GM23338 (cell line): ENCODE results near the gene CRMP1. TPM values are rescaled to one million over a fixed set of nuclear protein-coding genes. Genes with fewer than 3 reads are reported as not detected.

ENCODE experiments used
- ATAC-seq: fragments of 200-7000 bp; cut with Tn5 transposase; 3 replicates; pipeline ENCODE4 v1.9.1; 2020
- DNase-seq: peaks from one replicate; pipeline ENCODE4 v3.0.0-alpha.2; 2015; ENCODE audit warnings: low spot score
- H2AFZ ChIP-seq: fragments of 200-600 bp; sonication (generic); 2 replicates; pipeline ENCODE4 v1.8.0; 2016; ENCODE audit warnings: antibody characterized with exemption, mild to moderate bottlenecking, moderate library complexity
- H3F3A ChIP-seq: fragments of 200-600 bp; sonication (generic); replicated peaks from 2 replicates; pipeline ENCODE4 v1.8.0; 2017; ENCODE audit warnings: antibody characterized with exemption, mixed run types, low read depth
- H3K27ac ChIP-seq: fragments of 200-600 bp; sonication (generic); 2 replicates; pipeline ENCODE4 v1.6.1; 2016; ENCODE audit warnings: low read depth
- H3K27me3 ChIP-seq: fragments of 200-600 bp; sonication (generic); 2 replicates; pipeline ENCODE4 v1.8.0; 2016; ENCODE audit warnings: mild to moderate bottlenecking, mixed run types, moderate library complexity; ENCODE audit not compliant: insufficient read depth
- H3K36me3 ChIP-seq: fragments of 200-600 bp; sonication (generic); 2 replicates; pipeline ENCODE4 v1.8.0; 2016; ENCODE audit warnings: mild to moderate bottlenecking; ENCODE audit not compliant: insufficient read depth
- H3K4me1 ChIP-seq: fragments of 200-600 bp; sonication (generic); 2 replicates; pipeline ENCODE4 v1.8.0; 2016; ENCODE audit warnings: mild to moderate bottlenecking, moderate library complexity; ENCODE audit not compliant: insufficient read depth
- H3K4me2 ChIP-seq: fragments of 200-600 bp; sonication (generic); 2 replicates; pipeline ENCODE4 v1.7.1; 2017; ENCODE audit warnings: mixed run types
- H3K4me3 ChIP-seq: fragments of 200-600 bp; sonication (generic); 2 replicates; pipeline ENCODE4 v1.6.1; 2016; ENCODE audit warnings: mixed run types
- H3K79me2 ChIP-seq: fragments of 200-600 bp; sonication (generic); replicated peaks from 2 replicates; pipeline ENCODE4 v1.8.0; 2017; ENCODE audit warnings: mild to moderate bottlenecking; ENCODE audit not compliant: insufficient read depth
- H3K9me2 ChIP-seq: fragments of 200-600 bp; sonication (generic); 2 replicates; pipeline ENCODE4 v1.8.0; 2017; ENCODE audit not compliant: insufficient read depth
- H4K20me1 ChIP-seq: fragments of 200-600 bp; sonication (generic); replicated peaks from 2 replicates; pipeline ENCODE4 v1.8.0; 2017; ENCODE audit warnings: mild to moderate bottlenecking; ENCODE audit not compliant: insufficient read depth
- H3K27ac Mint-ChIP-seq: 2 replicates; pipeline ENCODE4 v1.8.0; 2020; ENCODE audit warnings: inconsistent platforms, mild to moderate bottlenecking, moderate library complexity, mixed read lengths
- H3K27me3 Mint-ChIP-seq: 3 replicates; pipeline ENCODE4 v1.8.0; 2022; ENCODE audit warnings: low read depth, mild to moderate bottlenecking, moderate library complexity, mixed read lengths, inconsistent platforms; ENCODE audit not compliant: insufficient read depth, poor library complexity
- H3K36me3 Mint-ChIP-seq: 3 replicates; pipeline ENCODE4 v1.8.0; 2021; ENCODE audit warnings: low read depth, mild to moderate bottlenecking, inconsistent platforms, moderate library complexity, mixed read lengths
- H3K4me1 Mint-ChIP-seq: 3 replicates; pipeline ENCODE4 v1.8.0; 2020; ENCODE audit warnings: mild to moderate bottlenecking, inconsistent platforms, mixed read lengths
- H3K4me3 Mint-ChIP-seq: 3 replicates; pipeline ENCODE4 v1.8.0; 2021; ENCODE audit warnings: moderate library complexity, mild to moderate bottlenecking, inconsistent platforms, mixed read lengths
- H3K9me3 Mint-ChIP-seq: 3 replicates; pipeline ENCODE4 v1.8.0; 2020; ENCODE audit warnings: moderate library complexity, mild to moderate bottlenecking, inconsistent platforms, mixed read lengths
- CREB1 ChIP-seq: fragments of 250-450 bp; sonication (Bioruptor Pico); IDR thresholded peaks from 2 replicates; pipeline ENCODE4 v1.5.0; 2020; ENCODE audit warnings: low read depth, mild to moderate bottlenecking, moderate library complexity
- EZH2 ChIP-seq: fragments of 200-600 bp; sonication (generic); IDR thresholded peaks from one replicate; pipeline ENCODE4 v1.8.0; 2017; ENCODE audit warnings: antibody characterized with exemption, mild to moderate bottlenecking, low read depth; ENCODE audit not compliant: unreplicated experiment
- EZH2phosphoT487 ChIP-seq: fragments of 200-600 bp; sonication (generic); IDR thresholded peaks from one replicate; pipeline ENCODE4 v1.8.1; 2018; ENCODE audit warnings: antibody characterized with exemption; ENCODE audit not compliant: unreplicated experiment
- JUNB ChIP-seq: IDR thresholded peaks from one replicate; pipeline ENCODE4 v1.6.1; 2016; ENCODE audit warnings: antibody characterized with exemption; ENCODE audit not compliant: unreplicated experiment
- NANOG ChIP-seq: IDR thresholded peaks from 2 replicates; pipeline ENCODE4 v1.6.1; 2016; ENCODE audit warnings: antibody characterized with exemption, borderline replicate concordance
- POLR2AphosphoS5 ChIP-seq: IDR thresholded peaks from 2 replicates; pipeline ENCODE4 v1.6.1; 2016; ENCODE audit warnings: antibody characterized with exemption, low read depth
- STAT1 ChIP-seq: IDR thresholded peaks from one replicate; pipeline ENCODE4 v1.6.1; 2016; ENCODE audit warnings: antibody characterized with exemption; ENCODE audit not compliant: unreplicated experiment
- polyA plus RNA-seq: library from polyadenylated mRNA; unstranded; fragments of >200 nt; fragmentation: Nextera tagmentation; extraction: Ambion mirVana; gene quantifications from 2 replicates; pipeline ENCODE4 v1.2.1, GENCODE V29; 2016
- total RNA-seq: library from RNA; depleted of rRNA; stranded (reverse); fragments of >200 nt; shearing (Covaris generic); gene quantifications from 2 replicates; pipeline ENCODE4 v1.2.3, GENCODE V29; 2014
- TF ChIP-seq, protein P1 (sequence below), 2 experiments: fragments of 200-600 bp in 1 of 2; sonication (generic) in 1 of 2; conservative IDR thresholded peaks; 2 replicates each; pipeline versions ENCODE4 v1.5.1 to v1.6.1; 2016 to 2017; ENCODE audit warnings: antibody characterized with exemption in 2 of 2, low read depth in 2 of 2, mild to moderate bottlenecking in 2 of 2, moderate library complexity in 1 of 2
- TF ChIP-seq, protein P2 (sequence below): IDR thresholded peaks from 2 replicates; pipeline ENCODE4 v1.6.1; 2016; ENCODE audit warnings: antibody characterized with exemption
- TF ChIP-seq, protein P3 (sequence below): fragments of 250-450 bp; sonication (Bioruptor Pico); IDR thresholded peaks from 2 replicates; pipeline ENCODE4 v1.5.0; 2020; ENCODE audit warnings: mild to moderate bottlenecking, moderate library complexity

CRMP1 gene
- total and polyA plus RNA-seq, 2 experiments from 2014 or later, result 52.7 to 146 TPM

DNA sequence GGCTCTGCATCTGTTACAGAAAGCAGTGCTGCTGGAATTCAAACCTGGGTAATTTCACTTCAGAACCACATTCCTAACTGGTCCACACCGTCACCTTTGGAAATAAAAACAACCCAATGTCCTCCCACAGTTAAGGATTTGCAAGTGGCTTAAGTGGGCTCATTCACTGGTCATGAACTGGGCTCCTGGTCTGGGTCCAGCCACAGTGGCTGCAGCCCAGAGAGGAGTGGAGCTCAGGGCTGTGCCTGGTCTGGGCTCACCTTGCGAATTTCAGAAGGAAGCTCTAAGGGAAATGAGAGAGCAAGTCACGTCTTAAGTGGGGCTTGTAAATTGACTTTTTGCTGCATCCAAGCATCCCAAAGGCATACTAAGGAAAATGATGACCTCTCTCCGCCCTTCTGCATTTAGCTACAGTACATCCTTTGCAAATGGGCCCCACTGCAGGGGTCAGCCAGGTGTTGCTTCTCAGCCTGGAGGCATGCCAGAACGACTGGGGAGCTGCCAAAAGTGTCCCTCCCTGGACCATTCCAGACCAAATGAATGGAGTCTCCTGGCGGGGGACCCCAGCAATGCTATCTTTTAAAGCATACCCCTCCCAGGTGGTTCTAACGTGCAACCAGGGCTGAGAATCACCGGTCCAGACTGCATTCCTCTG is 25.6 kb upstream of the CRMP1 start:
- H3K4me3 Mint-ChIP-seq, result no peak overlapping the region
- no peak for DNase-seq
- H3K4me1 Mint-ChIP-seq, result peaks cover 19% of the 10 kb centered on the region
- peaks cover 6% of the 10 kb centered on the region for H3K4me1 ChIP-seq
- H3K9me2 ChIP-seq, result no peaks in the 10 kb centered on the region
- H2AFZ ChIP-seq, result no peak overlapping the region
- TF ChIP-seq JUNB (no peak), NANOG (no peak), POLR2AphosphoS5 (no peak), STAT1 (no peak), EZH2 (no peak)
- TF ChIP-seq, protein P1, sequence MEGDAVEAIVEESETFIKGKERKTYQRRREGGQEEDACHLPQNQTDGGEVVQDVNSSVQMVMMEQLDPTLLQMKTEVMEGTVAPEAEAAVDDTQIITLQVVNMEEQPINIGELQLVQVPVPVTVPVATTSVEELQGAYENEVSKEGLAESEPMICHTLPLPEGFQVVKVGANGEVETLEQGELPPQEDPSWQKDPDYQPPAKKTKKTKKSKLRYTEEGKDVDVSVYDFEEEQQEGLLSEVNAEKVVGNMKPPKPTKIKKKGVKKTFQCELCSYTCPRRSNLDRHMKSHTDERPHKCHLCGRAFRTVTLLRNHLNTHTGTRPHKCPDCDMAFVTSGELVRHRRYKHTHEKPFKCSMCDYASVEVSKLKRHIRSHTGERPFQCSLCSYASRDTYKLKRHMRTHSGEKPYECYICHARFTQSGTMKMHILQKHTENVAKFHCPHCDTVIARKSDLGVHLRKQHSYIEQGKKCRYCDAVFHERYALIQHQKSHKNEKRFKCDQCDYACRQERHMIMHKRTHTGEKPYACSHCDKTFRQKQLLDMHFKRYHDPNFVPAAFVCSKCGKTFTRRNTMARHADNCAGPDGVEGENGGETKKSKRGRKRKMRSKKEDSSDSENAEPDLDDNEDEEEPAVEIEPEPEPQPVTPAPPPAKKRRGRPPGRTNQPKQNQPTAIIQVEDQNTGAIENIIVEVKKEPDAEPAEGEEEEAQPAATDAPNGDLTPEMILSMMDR (conservative IDR thresholded peaks at IDR 0.05; ENCODE audit: low read depth in 2 of 2), result no peak
- TF ChIP-seq, protein P2, sequence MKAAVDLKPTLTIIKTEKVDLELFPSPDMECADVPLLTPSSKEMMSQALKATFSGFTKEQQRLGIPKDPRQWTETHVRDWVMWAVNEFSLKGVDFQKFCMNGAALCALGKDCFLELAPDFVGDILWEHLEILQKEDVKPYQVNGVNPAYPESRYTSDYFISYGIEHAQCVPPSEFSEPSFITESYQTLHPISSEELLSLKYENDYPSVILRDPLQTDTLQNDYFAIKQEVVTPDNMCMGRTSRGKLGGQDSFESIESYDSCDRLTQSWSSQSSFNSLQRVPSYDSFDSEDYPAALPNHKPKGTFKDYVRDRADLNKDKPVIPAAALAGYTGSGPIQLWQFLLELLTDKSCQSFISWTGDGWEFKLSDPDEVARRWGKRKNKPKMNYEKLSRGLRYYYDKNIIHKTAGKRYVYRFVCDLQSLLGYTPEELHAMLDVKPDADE, result no peak
- no peak overlapping the region for H3K4me3 ChIP-seq
- no peak overlapping the region for H3K27ac ChIP-seq
- H3K36me3 Mint-ChIP-seq, result no peaks in the 10 kb centered on the region
- no peaks in the 10 kb centered on the region for H3K27me3 ChIP-seq
- H3K4me2 ChIP-seq, result no peak overlapping the region
- H3K36me3 ChIP-seq, result no peaks in the 10 kb centered on the region
- peaks cover 3% of the 10 kb centered on the region; the same call in 1 of the 3 replicates for H3K9me3 Mint-ChIP-seq
- no peaks in the 10 kb centered on the region for H3K79me2 ChIP-seq
- H4K20me1 ChIP-seq, result no peaks in the 10 kb centered on the region
- ATAC-seq, result peak; percentile 32
- H3K27ac Mint-ChIP-seq, result no peak overlapping the region
- peaks cover 6% of the 10 kb centered on the region for H3K27me3 Mint-ChIP-seq
- H3F3A ChIP-seq, result no peaks in the 10 kb centered on the region

DNA sequence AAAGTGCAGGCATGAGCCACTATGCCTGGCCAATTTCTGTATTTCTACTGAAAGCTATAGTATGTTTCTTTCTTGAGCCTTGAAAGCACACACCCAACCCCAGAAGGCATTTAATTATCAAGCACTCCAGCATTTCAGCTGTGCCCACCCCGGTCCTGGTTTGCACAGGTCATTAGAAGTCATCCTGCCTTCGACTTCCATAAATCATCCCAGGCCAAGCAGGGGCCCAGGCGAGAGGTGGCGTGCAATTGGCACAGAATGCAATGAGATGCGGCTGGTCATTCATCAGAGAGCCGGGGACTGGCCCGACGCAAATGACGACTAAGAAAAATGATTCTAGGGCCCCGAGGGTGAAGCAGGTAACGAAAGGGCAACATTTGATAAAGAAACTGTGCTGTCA is 24.8 kb upstream of the CRMP1 start:
- no peak for DNase-seq
- Histone ChIP-seq H3K4me3 (no peak overlapping the region), H3F3A (no peaks in the 10 kb centered on the region), H3K36me3 (no peaks in the 10 kb centered on the region), H4K20me1 (no peaks in the 10 kb centered on the region), H2AFZ (no peak overlapping the region), H3K4me1 (peaks cover 13% of the 10 kb centered on the region), H3K27me3 (no peaks in the 10 kb centered on the region), H3K4me2 (no peak overlapping the region), H3K27ac (no peak overlapping the region), H3K9me2 (no peaks in the 10 kb centered on the region), H3K79me2 (no peaks in the 10 kb centered on the region)
- no peaks in the 10 kb centered on the region for H3K36me3 Mint-ChIP-seq
- H3K27ac Mint-ChIP-seq, result no peak overlapping the region
- ATAC-seq, result no peak
- peaks cover 3% of the 10 kb centered on the region; the same call in 1 of the 3 replicates for H3K9me3 Mint-ChIP-seq
- peaks cover 26% of the 10 kb centered on the region for H3K4me1 Mint-ChIP-seq
- H3K27me3 Mint-ChIP-seq, result peaks cover 6% of the 10 kb centered on the region
- no peak overlapping the region for H3K4me3 Mint-ChIP-seq
- no peak for TF ChIP-seq EZH2phosphoT487
- TF ChIP-seq, protein P3, sequence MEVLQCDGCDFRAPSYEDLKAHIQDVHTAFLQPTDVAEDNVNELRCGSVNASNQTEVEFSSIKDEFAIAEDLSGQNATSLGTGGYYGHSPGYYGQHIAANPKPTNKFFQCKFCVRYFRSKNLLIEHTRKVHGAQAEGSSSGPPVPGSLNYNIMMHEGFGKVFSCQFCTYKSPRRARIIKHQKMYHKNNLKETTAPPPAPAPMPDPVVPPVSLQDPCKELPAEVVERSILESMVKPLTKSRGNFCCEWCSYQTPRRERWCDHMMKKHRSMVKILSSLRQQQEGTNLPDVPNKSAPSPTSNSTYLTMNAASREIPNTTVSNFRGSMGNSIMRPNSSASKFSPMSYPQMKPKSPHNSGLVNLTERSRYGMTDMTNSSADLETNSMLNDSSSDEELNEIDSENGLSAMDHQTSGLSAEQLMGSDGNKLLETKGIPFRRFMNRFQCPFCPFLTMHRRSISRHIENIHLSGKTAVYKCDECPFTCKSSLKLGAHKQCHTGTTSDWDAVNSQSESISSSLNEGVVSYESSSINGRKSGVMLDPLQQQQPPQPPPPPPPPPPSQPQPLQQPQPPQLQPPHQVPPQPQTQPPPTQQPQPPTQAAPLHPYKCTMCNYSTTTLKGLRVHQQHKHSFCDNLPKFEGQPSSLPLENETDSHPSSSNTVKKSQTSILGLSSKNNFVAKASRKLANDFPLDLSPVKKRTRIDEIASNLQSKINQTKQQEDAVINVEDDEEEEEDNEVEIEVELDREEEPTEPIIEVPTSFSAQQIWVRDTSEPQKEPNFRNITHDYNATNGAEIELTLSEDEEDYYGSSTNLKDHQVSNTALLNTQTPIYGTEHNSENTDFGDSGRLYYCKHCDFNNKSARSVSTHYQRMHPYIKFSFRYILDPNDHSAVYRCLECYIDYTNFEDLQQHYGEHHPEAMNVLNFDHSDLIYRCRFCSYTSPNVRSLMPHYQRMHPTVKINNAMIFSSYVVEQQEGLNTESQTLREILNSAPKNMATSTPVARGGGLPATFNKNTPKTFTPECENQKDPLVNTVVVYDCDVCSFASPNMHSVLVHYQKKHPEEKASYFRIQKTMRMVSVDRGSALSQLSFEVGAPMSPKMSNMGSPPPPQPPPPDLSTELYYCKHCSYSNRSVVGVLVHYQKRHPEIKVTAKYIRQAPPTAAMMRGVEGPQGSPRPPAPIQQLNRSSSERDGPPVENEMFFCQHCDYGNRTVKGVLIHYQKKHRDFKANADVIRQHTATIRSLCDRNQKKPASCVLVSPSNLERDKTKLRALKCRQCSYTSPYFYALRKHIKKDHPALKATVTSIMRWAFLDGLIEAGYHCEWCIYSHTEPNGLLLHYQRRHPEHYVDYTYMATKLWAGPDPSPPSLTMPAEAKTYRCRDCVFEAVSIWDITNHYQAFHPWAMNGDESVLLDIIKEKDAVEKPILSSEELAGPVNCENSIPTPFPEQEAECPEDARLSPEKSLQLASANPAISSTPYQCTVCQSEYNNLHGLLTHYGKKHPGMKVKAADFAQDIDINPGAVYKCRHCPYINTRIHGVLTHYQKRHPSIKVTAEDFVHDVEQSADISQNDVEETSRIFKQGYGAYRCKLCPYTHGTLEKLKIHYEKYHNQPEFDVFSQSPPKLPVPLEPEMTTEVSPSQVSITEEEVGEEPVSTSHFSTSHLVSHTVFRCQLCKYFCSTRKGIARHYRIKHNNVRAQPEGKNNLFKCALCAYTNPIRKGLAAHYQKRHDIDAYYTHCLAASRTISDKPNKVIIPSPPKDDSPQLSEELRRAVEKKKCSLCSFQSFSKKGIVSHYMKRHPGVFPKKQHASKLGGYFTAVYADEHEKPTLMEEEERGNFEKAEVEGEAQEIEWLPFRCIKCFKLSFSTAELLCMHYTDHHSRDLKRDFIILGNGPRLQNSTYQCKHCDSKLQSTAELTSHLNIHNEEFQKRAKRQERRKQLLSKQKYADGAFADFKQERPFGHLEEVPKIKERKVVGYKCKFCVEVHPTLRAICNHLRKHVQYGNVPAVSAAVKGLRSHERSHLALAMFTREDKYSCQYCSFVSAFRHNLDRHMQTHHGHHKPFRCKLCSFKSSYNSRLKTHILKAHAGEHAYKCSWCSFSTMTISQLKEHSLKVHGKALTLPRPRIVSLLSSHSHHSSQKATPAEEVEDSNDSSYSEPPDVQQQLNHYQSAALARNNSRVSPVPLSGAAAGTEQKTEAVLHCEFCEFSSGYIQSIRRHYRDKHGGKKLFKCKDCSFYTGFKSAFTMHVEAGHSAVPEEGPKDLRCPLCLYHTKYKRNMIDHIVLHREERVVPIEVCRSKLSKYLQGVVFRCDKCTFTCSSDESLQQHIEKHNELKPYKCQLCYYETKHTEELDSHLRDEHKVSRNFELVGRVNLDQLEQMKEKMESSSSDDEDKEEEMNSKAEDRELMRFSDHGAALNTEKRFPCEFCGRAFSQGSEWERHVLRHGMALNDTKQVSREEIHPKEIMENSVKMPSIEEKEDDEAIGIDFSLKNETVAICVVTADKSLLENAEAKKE (CRISPR knock-in tag), result no peak
- TF ChIP-seq CREB1, result no peak
- TF ChIP-seq EZH2, result no peak
